ENCODE measurements around the gene DNAJC5G. TPM values are rescaled to one million over a fixed set of nuclear protein-coding genes. Genes with fewer than 3 reads are reported as not detected.

Gene DNAJC5G
- polyA plus RNA-seq, 3 donors = not detected

DNA sequence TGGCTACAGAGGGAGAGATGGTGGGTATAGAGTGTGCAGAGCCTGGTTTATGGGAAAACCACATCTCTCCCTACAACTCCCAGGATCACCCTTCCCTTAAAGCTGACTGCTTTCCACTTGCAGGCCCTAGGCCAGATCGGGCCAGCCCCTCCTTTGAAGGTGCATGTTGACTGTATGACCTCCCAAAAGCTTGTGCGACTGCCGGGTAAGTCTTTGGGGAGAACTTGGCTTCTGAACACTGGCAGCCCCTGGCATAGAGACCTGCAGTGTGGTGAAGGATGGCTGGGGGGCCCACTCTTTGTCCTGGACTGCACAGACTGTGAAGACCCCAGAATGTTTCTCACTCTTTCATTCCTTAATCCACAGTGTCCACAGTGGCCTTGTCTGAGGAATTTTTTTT, 38.6 kb upstream of the DNAJC5G start:
- no peaks in the 10 kb centered on the region for H3K4me1 ChIP-seq (ENCODE audit: control insufficient read depth in 1 of 2, insufficient read depth in 2 of 2, low read length in 2 of 2)
- Mint-ChIP-seq H3K27ac (no peak overlapping the region), H3K9me3 (no peaks in the 10 kb centered on the region), H3K36me3 (peaks cover 97 to 100% of the 10 kb centered on the region in 2 donors), H3K4me3 (no peak overlapping the region), H3K27me3 (ENCODE audit: low read depth in 3 of 3) (peaks cover 0 to 1% (median 0%) of the 10 kb centered on the region in 3 donors), H3K4me1 (no peaks in the 10 kb centered on the region)
- no peaks in the 10 kb centered on the region for H4K20me1 ChIP-seq (ENCODE audit: insufficient read depth, low read length)
- H3K27ac ChIP-seq (ENCODE audit: low read depth in 1 of 2, low read length in 2 of 2) = no peak overlapping the region
- DNase-seq = no peak
- no peak for TF ChIP-seq CTCF (IDR thresholded peaks at IDR 0.05)
- H3K36me3 ChIP-seq (replicated peaks in 1 of 2; ENCODE audit: control insufficient read depth in 1 of 2, insufficient read depth in 2 of 2, low read length in 2 of 2) = peaks cover 94 to 100% of the 10 kb centered on the region in 2 donors
- H3K9ac ChIP-seq (ENCODE audit: insufficient read depth, low read length, poor library complexity, severe bottlenecking) = no peak overlapping the region
- no peaks in the 10 kb centered on the region for H3K9me3 ChIP-seq (replicated peaks in 1 of 2; ENCODE audit: control insufficient read depth in 1 of 2, insufficient read depth in 1 of 2, low read length in 2 of 2)
- intact Hi-C loops (cut with micrococcal nuclease) = no loop called here
- H3K4me2 ChIP-seq (replicated peaks; ENCODE audit: extremely low read depth, low read length, poor library complexity, severe bottlenecking) = no peak overlapping the region
- H3K4me3 ChIP-seq (replicated peaks in 1 of 3; ENCODE audit: low read depth in 2 of 3, low read length in 3 of 3) = no peak overlapping the region
- H3K79me2 ChIP-seq (ENCODE audit: insufficient read depth, low read length) = no peaks in the 10 kb centered on the region
- WGBS (ENCODE audit: insufficient coverage) = 88% methylated on average over 1 of the region's 3 CpGs
- no peak overlapping the region for H2AFZ ChIP-seq (ENCODE audit: insufficient read depth, low read depth, low read length, poor library complexity, severe bottlenecking)
- H3K27me3 ChIP-seq (ENCODE audit: control insufficient read depth in 2 of 2, insufficient read depth in 2 of 2, low read length in 2 of 2) = no peaks in the 10 kb centered on the region

- Mint-ChIP-seq H3K4me3 (no peak overlapping the region), H3K9me3 (no peaks in the 10 kb centered on the region), H3K27ac (no peak overlapping the region), H3K4me1 (no peaks in the 10 kb centered on the region), H3K36me3 (peaks cover 97 to 100% of the 10 kb centered on the region in 2 donors), H3K27me3 (ENCODE audit: low read depth in 3 of 3) (peaks cover 0 to 1% (median 0%) of the 10 kb centered on the region in 3 donors)
- no peaks in the 10 kb centered on the region for H3K79me2 ChIP-seq (ENCODE audit: insufficient read depth, low read length)
- H3K9me3 ChIP-seq (replicated peaks in 1 of 2; ENCODE audit: control insufficient read depth in 1 of 2, insufficient read depth in 1 of 2, low read length in 2 of 2) = no peaks in the 10 kb centered on the region
- no peak overlapping the region for H3K27ac ChIP-seq (ENCODE audit: low read depth in 1 of 2, low read length in 2 of 2)
- 95% methylated on average over 15 of the region's 15 CpGs for WGBS (ENCODE audit: insufficient coverage)
- no peak for TF ChIP-seq CTCF (IDR thresholded peaks at IDR 0.05)
- H2AFZ ChIP-seq (ENCODE audit: insufficient read depth, low read depth, low read length, poor library complexity, severe bottlenecking) = no peak overlapping the region
- no peaks in the 10 kb centered on the region for H4K20me1 ChIP-seq (ENCODE audit: insufficient read depth, low read length)
- intact Hi-C loops (cut with micrococcal nuclease) = no loop called here
- no peak overlapping the region for H3K4me2 ChIP-seq (replicated peaks; ENCODE audit: extremely low read depth, low read length, poor library complexity, severe bottlenecking)
- H3K27me3 ChIP-seq (ENCODE audit: control insufficient read depth in 2 of 2, insufficient read depth in 2 of 2, low read length in 2 of 2) = no peaks in the 10 kb centered on the region
- no peaks in the 10 kb centered on the region for H3K4me1 ChIP-seq (ENCODE audit: control insufficient read depth in 1 of 2, insufficient read depth in 2 of 2, low read length in 2 of 2)
- no peak for DNase-seq
- H3K36me3 ChIP-seq (replicated peaks in 1 of 2; ENCODE audit: control insufficient read depth in 1 of 2, insufficient read depth in 2 of 2, low read length in 2 of 2) = peaks cover 94 to 100% of the 10 kb centered on the region in 2 donors
- H3K9ac ChIP-seq (ENCODE audit: insufficient read depth, low read length, poor library complexity, severe bottlenecking) = no peak overlapping the region
- no peak overlapping the region for H3K4me3 ChIP-seq (replicated peaks in 1 of 3; ENCODE audit: low read depth in 2 of 3, low read length in 3 of 3)
Observed at GRCh38 chr2:27237341-27237945, 37.8 kb upstream of the DNAJC5G start.

Measured in CD14-positive monocyte (primary cell).